ENCODE measurements around the gene TRPM4. TPM values are rescaled to one million over a fixed set of nuclear protein-coding genes. Genes with fewer than 3 reads are reported as not detected.

The TRPM4 gene
- total RNA-seq, 1 donor from 2014 or later, result 58.5 TPM

DNA sequence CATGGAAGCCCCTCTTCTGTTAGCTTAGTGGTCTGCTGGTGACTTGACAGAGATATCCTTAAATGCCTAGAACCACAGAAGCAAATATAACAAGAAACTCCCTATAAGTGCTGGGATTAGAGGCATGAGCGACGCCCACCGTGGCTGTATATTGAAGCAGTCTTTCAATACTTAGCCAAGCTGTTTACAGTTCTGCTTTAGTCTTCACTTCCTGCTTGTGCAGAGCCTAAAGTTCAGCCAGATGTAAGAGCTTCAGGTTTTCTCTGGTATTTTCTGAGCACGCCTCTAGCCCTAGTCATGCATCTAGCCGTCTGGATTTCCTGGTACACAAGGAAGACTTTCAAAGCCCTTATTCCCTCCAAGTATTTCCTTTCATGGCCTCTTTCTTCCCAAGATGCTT lies 28.5 kb downstream of the TRPM4 start:
- Mint-ChIP-seq H3K36me3 (peaks cover 57% of the 10 kb centered on the region), H3K4me3 (no peak overlapping the region)

DNA sequence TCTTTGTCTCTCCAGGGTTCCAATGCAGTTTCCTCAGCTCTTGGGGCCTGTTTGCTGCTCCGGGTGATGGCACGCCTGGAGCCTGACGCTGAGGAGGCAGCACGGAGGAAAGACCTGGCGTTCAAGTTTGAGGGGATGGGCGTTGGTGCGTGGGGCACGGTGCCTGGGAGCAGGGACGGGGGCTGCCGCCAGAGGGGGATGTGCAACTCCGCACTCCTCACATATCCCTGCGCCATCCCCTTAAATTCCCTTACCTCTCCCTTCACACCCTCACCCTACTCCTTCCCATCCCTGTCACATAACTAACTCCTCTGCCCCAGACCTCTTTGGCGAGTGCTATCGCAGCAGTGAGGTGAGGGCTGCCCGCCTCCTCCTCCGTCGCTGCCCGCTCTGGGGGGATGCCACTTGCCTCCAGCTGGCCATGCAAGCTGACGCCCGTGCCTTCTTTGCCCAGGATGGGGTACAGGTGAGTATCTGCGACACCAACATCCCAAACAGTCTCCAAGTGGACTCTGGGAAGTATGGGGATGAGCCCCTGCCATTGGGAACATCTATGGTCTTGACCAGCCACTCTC lies 31.1 kb downstream of the TRPM4 start:
- no peak for DNase-seq (ENCODE audit: low spot score in 2 of 2, unreplicated experiment in 2 of 2)
- Mint-ChIP-seq H3K9me3 (peaks cover 5% of the 10 kb centered on the region), H3K36me3 (peaks cover 46% of the 10 kb centered on the region), H3K27me3 (ENCODE audit: low read depth) (no peaks in the 10 kb centered on the region), H3K4me1 (peaks cover 10% of the 10 kb centered on the region), H3K27ac (no peak overlapping the region), H3K4me3 (no peak overlapping the region)
- TF ChIP-seq, protein P1, sequence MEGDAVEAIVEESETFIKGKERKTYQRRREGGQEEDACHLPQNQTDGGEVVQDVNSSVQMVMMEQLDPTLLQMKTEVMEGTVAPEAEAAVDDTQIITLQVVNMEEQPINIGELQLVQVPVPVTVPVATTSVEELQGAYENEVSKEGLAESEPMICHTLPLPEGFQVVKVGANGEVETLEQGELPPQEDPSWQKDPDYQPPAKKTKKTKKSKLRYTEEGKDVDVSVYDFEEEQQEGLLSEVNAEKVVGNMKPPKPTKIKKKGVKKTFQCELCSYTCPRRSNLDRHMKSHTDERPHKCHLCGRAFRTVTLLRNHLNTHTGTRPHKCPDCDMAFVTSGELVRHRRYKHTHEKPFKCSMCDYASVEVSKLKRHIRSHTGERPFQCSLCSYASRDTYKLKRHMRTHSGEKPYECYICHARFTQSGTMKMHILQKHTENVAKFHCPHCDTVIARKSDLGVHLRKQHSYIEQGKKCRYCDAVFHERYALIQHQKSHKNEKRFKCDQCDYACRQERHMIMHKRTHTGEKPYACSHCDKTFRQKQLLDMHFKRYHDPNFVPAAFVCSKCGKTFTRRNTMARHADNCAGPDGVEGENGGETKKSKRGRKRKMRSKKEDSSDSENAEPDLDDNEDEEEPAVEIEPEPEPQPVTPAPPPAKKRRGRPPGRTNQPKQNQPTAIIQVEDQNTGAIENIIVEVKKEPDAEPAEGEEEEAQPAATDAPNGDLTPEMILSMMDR (IDR thresholded peaks at IDR 0.05; ENCODE audit: unreplicated experiment), result no peak

More for the DNA sequence above, 28.5 kb downstream of the TRPM4 start:
- DNase-seq (ENCODE audit: low spot score in 2 of 2, unreplicated experiment in 2 of 2), result no peak
- no peaks in the 10 kb centered on the region for H3K27me3 Mint-ChIP-seq (ENCODE audit: low read depth)
- H3K27ac Mint-ChIP-seq, result no peak overlapping the region
- H3K9me3 Mint-ChIP-seq, result peaks cover 10% of the 10 kb centered on the region
- peaks cover 10% of the 10 kb centered on the region for H3K4me1 Mint-ChIP-seq
- TF ChIP-seq, protein P1 (IDR thresholded peaks at IDR 0.05; ENCODE audit: unreplicated experiment), result no peak

DNA sequence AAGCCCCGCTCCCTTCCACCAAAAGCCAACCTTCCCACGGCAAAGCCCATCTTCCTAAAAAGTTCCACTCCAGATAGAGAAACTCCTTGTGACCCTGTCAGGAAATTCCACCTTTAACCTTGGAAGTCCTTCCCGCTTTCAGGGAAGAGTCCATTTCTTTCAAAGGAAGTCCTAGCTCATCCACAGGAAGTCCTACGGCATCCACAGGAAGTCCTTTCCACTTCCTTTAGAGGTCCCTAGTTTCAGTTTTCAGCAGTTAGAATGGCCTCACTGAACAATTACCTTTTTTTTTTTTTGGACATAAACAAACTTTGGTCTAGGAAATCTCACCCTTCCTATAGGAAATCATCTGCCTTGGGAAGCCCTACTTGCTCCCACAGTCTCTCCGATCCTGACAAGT lies 31.7 kb downstream of the TRPM4 start:
- H3K27ac Mint-ChIP-seq, result no peak overlapping the region
- no peaks in the 10 kb centered on the region for H3K27me3 Mint-ChIP-seq (ENCODE audit: low read depth)
- peaks cover under 1% of the 10 kb centered on the region for H3K9me3 Mint-ChIP-seq
- H3K4me3 Mint-ChIP-seq, result no peak overlapping the region
- TF ChIP-seq, protein P1 (IDR thresholded peaks at IDR 0.05; ENCODE audit: unreplicated experiment), result no peak
- H3K4me1 Mint-ChIP-seq, result peaks cover 10% of the 10 kb centered on the region
- DNase-seq (ENCODE audit: low spot score in 2 of 2, unreplicated experiment in 2 of 2), result no peak
- H3K36me3 Mint-ChIP-seq, result peaks cover 41% of the 10 kb centered on the region

DNA sequence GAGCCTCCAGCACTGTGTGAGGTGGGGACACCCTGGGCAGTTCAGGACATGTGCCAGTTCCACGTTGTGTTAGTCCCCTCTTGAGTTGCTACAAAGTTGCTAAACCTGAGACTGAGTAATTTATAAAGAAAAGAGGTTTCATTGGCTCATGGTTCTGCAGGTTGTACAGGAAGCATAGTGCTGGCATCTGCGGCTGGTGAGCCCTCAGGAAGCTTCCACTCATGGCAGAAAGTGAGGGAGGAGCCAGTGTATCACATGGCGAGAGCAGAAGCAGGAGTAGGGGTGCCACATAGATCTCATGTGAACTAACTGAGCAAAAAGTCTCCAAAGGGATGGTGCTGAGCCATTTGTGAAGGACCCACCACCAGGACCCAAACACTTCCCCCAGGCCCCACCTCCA lies 33.2 kb downstream of the TRPM4 start:
- H3K9me3 Mint-ChIP-seq, result no peaks in the 10 kb centered on the region
- no peak for DNase-seq (ENCODE audit: low spot score in 2 of 2, unreplicated experiment in 2 of 2)
- no peak overlapping the region for H3K27ac Mint-ChIP-seq
- TF ChIP-seq, protein P1 (IDR thresholded peaks at IDR 0.05; ENCODE audit: unreplicated experiment), result no peak
- H3K27me3 Mint-ChIP-seq (ENCODE audit: low read depth), result no peaks in the 10 kb centered on the region
- H3K4me1 Mint-ChIP-seq, result peaks cover 10% of the 10 kb centered on the region
- H3K4me3 Mint-ChIP-seq, result no peak overlapping the region
- H3K36me3 Mint-ChIP-seq, result peaks cover 35% of the 10 kb centered on the region

DNA sequence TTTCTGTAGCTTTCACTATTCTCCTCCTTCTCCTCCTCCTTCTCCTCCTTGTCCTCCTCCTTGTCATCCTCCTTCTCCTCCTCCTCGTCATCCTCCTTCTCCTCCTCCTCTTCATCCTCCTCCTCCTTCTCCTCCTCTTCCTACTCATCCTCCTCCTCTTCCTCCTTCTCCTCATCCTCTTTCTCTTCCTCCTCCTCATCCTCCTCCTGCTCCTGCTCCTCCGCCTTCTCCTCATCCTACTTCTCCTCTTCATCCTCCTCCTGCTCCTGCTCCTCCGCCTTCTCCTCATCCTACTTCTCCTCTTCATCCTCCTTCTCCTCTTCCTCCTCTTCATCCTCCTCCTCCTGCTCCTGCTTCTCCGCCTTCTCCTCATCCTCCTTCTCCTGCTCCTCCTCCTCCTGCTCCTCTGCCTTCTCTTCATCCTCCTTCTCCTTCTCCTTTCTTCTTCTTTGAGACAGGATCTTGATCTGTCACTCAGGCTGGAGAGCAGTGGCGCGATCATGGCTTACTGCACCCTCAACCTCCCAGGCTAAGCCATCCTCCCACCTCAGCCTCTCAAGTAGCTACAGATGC lies 36.3 kb downstream of the TRPM4 start:
- TF ChIP-seq, protein P1 (IDR thresholded peaks at IDR 0.05; ENCODE audit: unreplicated experiment), result no peak
- Mint-ChIP-seq H3K27ac (no peak overlapping the region), H3K27me3 (ENCODE audit: low read depth) (no peaks in the 10 kb centered on the region), H3K4me1 (no peaks in the 10 kb centered on the region), H3K9me3 (no peaks in the 10 kb centered on the region), H3K36me3 (peaks cover 28% of the 10 kb centered on the region), H3K4me3 (no peak overlapping the region)
- DNase-seq (ENCODE audit: low spot score in 2 of 2, unreplicated experiment in 2 of 2), result no peak
